Smooth muscle cell (in vitro differentiated cells): ENCODE results near the gene KREMEN2. TPM values are rescaled to one million over a fixed set of nuclear protein-coding genes. Genes with fewer than 3 reads are reported as not detected.

ENCODE experiments used
- DNase-seq: peaks from one replicate; lab custom pipeline; 2025; ENCODE audit not compliant: unreplicated experiment; lab: John Stamatoyannopoulos, UW
- H2AFZ ChIP-seq: fragments of 200-600 bp; sonication (generic); 2 replicates; pipeline ENCODE4 v1.6.0; 2016; ENCODE audit warnings: antibody characterized with exemption, low read depth, mild to moderate bottlenecking
- H3F3A ChIP-seq: fragments of 200-600 bp; sonication (generic); 2 replicates; pipeline ENCODE4 v1.6.0; 2017; ENCODE audit warnings: antibody characterized with exemption, low read depth
- H3K27ac ChIP-seq: fragments of 200-600 bp; sonication (generic); 2 replicates; pipeline ENCODE4 v1.5.1; 2016; ENCODE audit warnings: low read depth, mild to moderate bottlenecking
- H3K27me3 ChIP-seq: fragments of 200-600 bp; sonication (generic); 2 replicates; pipeline ENCODE4 v1.6.1; 2016; ENCODE audit warnings: low read depth, mild to moderate bottlenecking
- H3K36me3 ChIP-seq: fragments of 200-600 bp; sonication (generic); 2 replicates; pipeline ENCODE4 v1.5.1; 2016; ENCODE audit warnings: low read depth
- H3K4me1 ChIP-seq: fragments of 200-600 bp; sonication (generic); 2 replicates; pipeline ENCODE4 v1.5.1; 2016; ENCODE audit warnings: low read depth
- H3K4me2 ChIP-seq: fragments of 200-600 bp; sonication (generic); 2 replicates; pipeline ENCODE4 v1.6.0; 2016; ENCODE audit warnings: mild to moderate bottlenecking
- H3K4me3 ChIP-seq: fragments of 200-600 bp; sonication (generic); 2 replicates; pipeline ENCODE4 v1.5.1; 2016; ENCODE audit warnings: mild to moderate bottlenecking
- H3K79me2 ChIP-seq: fragments of 200-600 bp; sonication (generic); 2 replicates; pipeline ENCODE4 v1.6.0; 2016; ENCODE audit warnings: low read depth, mild to moderate bottlenecking
- H3K9ac ChIP-seq: fragments of 200-600 bp; sonication (generic); 2 replicates; pipeline ENCODE4 v1.6.0; 2016; ENCODE audit warnings: low read depth
- H3K9me3 ChIP-seq: fragments of 200-600 bp; sonication (generic); replicated peaks from 2 replicates; pipeline ENCODE4 v1.5.1; 2016; ENCODE audit warnings: low read depth
- H4K20me1 ChIP-seq: fragments of 200-600 bp; sonication (generic); 2 replicates; pipeline ENCODE4 v1.6.0; 2016; ENCODE audit warnings: low read depth
- WGBS: methylation state at CpG from one replicate; pipeline ENCODE4 v1.1.7; 2016; ENCODE audit warnings: low lambda C conversion rate; 5-methylcytosine and 5-hydroxymethylcytosine counted together
- polyA plus RNA-seq: library from polyadenylated mRNA; unstranded; fragments of >200 nt; fragmentation: Nextera tagmentation; extraction: Ambion mirVana; gene quantifications from 2 replicates; pipeline ENCODE4 v1.2.1, GENCODE V29; 2016
- total RNA-seq: library from RNA; depleted of rRNA; stranded (reverse); fragments of >200 nt; gene quantifications from 2 replicates; pipeline ENCODE4 v1.2.3, GENCODE V29; 2014
- TF ChIP-seq, protein P1 (sequence below): fragments of 200-600 bp; sonication (generic); IDR thresholded peaks from 2 replicates; pipeline ENCODE4 v1.5.1; 2017; ENCODE audit warnings: borderline replicate concordance, mild to moderate bottlenecking, antibody characterized with exemption; ENCODE audit not compliant: insufficient read depth, poor library complexity, severe bottlenecking

Gene KREMEN2
- total and polyA plus RNA-seq, 2 experiments from 2014 or later, result 0.27 to 2.0 TPM

- H3F3A ChIP-seq, result no peaks in the 10 kb centered on the region
- H3K9ac ChIP-seq, result no peak overlapping the region
- no peak for DNase-seq
- H4K20me1 ChIP-seq, result no peaks in the 10 kb centered on the region
- H2AFZ ChIP-seq, result no peak overlapping the region
- no peaks in the 10 kb centered on the region for H3K79me2 ChIP-seq
- peaks cover 12% of the 10 kb centered on the region for H3K4me1 ChIP-seq
- H3K27ac ChIP-seq, result no peak overlapping the region
- H3K4me2 ChIP-seq, result no peak overlapping the region
- WGBS, result over 99% methylated on average over 7 of the region's 7 CpGs
- H3K9me3 ChIP-seq, result no peaks in the 10 kb centered on the region
- no peaks in the 10 kb centered on the region for H3K36me3 ChIP-seq
- no peaks in the 10 kb centered on the region for H3K27me3 ChIP-seq
- TF ChIP-seq, protein P1, sequence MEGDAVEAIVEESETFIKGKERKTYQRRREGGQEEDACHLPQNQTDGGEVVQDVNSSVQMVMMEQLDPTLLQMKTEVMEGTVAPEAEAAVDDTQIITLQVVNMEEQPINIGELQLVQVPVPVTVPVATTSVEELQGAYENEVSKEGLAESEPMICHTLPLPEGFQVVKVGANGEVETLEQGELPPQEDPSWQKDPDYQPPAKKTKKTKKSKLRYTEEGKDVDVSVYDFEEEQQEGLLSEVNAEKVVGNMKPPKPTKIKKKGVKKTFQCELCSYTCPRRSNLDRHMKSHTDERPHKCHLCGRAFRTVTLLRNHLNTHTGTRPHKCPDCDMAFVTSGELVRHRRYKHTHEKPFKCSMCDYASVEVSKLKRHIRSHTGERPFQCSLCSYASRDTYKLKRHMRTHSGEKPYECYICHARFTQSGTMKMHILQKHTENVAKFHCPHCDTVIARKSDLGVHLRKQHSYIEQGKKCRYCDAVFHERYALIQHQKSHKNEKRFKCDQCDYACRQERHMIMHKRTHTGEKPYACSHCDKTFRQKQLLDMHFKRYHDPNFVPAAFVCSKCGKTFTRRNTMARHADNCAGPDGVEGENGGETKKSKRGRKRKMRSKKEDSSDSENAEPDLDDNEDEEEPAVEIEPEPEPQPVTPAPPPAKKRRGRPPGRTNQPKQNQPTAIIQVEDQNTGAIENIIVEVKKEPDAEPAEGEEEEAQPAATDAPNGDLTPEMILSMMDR, result no peak
- H3K4me3 ChIP-seq, result no peak overlapping the region
Observed at GRCh38 chr16:2976201-2976600, 12.1 kb downstream of the KREMEN2 start.

- Histone ChIP-seq H3K27me3 (no peaks in the 10 kb centered on the region), H3K27ac (no peak overlapping the region), H3K4me2 (no peak overlapping the region), H3K79me2 (no peaks in the 10 kb centered on the region), H3K9ac (no peak overlapping the region), H4K20me1 (no peaks in the 10 kb centered on the region), H3K9me3 (no peaks in the 10 kb centered on the region), H3K4me3 (no peak overlapping the region), H3K36me3 (no peaks in the 10 kb centered on the region), H3F3A (peaks cover under 1% of the 10 kb centered on the region), H3K4me1 (peaks cover 17% of the 10 kb centered on the region), H2AFZ (no peak overlapping the region)
- no peak for DNase-seq
- 99% methylated on average over 15 of the region's 15 CpGs for WGBS
- TF ChIP-seq, protein P1, result no peak
Observed at GRCh38 chr16:2976673-2977072, 12.6 kb downstream of the KREMEN2 start.

DNA sequence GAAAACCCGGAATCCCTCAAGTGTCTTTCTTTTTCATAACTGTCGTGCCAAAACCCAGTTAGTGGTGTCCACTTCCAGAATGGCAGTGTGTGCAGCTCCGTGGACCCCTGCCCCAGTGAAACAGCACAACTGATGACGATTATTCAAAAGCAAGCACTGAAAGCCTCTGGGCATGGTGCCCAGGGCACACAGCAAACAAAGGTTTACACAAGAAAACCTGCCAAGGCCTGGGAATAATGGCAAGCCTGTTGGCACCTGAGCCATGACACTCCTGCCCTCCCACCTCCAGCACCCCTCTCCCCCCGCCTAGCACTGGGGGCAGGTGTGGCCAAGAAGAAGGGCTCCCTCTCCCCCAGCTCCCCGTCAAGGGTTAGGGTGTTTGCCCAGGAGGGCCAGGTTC lies 13.4 kb downstream of the KREMEN2 start:
- Histone ChIP-seq H3K27ac (no peak overlapping the region), H3K9me3 (no peaks in the 10 kb centered on the region), H3K4me2 (no peak overlapping the region), H3K4me3 (no peak overlapping the region), H3K27me3 (no peaks in the 10 kb centered on the region), H3K9ac (no peak overlapping the region), H3K36me3 (no peaks in the 10 kb centered on the region), H4K20me1 (no peaks in the 10 kb centered on the region), H3K4me1 (peaks cover 20% of the 10 kb centered on the region), H3F3A (peaks cover 8% of the 10 kb centered on the region), H2AFZ (no peak overlapping the region), H3K79me2 (no peaks in the 10 kb centered on the region)
- TF ChIP-seq, protein P1, result no peak
- DNase-seq, result no peak
- 96% methylated on average over 6 of the region's 6 CpGs for WGBS

GRCh38 chr16:2979669-2980226 lies 15.7 kb downstream of the KREMEN2 start:
- H3K79me2 ChIP-seq, result no peaks in the 10 kb centered on the region
- H3K4me3 ChIP-seq, result peak overlapping the region; percentile 70
- peak overlapping the region; percentile 73 for H3K9ac ChIP-seq
- TF ChIP-seq, protein P1, result no peak
- H3K27me3 ChIP-seq, result no peaks in the 10 kb centered on the region
- no peaks in the 10 kb centered on the region for H4K20me1 ChIP-seq
- peaks cover 20% of the 10 kb centered on the region for H3K4me1 ChIP-seq
- no peak overlapping the region for H3K27ac ChIP-seq
- WGBS, result 6% methylated on average over 32 of the region's 43 CpGs
- peak overlapping the region; percentile 88 for H3K4me2 ChIP-seq
- H3K9me3 ChIP-seq, result no peaks in the 10 kb centered on the region
- H2AFZ ChIP-seq, result peak overlapping the region; percentile 81
- H3F3A ChIP-seq, result peaks cover 11% of the 10 kb centered on the region
- no peaks in the 10 kb centered on the region for H3K36me3 ChIP-seq
- no peak for DNase-seq
